ENCODE data around the gene ITGA2B. TPM values are rescaled to one million over a fixed set of nuclear protein-coding genes. Genes with fewer than 3 reads are reported as not detected.

ITGA2B gene
- total and polyA plus RNA-seq, 2 of the 8 experiments (the other 6 are each of a cell fraction or from before 2014, with no cell fraction given) = 6.9 to 12.3 TPM

DNA sequence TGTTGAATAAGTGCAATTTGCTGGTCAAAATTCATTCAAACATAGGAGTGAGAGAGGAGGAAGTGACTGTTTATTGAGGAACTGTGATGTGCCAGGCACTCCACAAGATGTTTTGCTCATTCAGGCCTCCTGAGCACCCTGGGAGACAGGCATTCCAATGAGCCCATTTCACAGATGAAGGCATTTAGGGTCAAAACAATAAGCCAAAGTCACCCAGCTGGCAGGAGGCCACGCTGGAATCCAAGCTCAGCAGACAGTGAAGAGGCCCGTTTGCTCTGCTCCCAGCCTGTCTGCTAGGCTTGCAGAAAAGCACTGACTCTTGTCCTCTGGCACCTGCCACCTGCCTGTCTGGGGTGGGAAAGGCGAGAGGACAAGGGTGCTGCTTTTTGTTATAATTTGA is 54.7 kb downstream of the ITGA2B start:
- TF ChIP-seq CREB1 (IDR thresholded peaks at IDR 0.05) = no peak
- no peak for TF ChIP-seq ZNF274 (IDR thresholded peaks at IDR 0.05; ENCODE audit: borderline replicate concordance, extremely low read depth, low read length)
- TF ChIP-seq BRCA1 (IDR thresholded peaks at IDR 0.05; ENCODE audit: low read depth, low read length) = no peak
- 0 out of 2 replicates have a peak, but pooled peaks have one; percentile 7 for TF ChIP-seq TEAD4 (IDR thresholded peaks at IDR 0.05; ENCODE audit: low read depth, low read length)
- TF ChIP-seq ASH2L (IDR thresholded peaks at IDR 0.05; ENCODE audit: low read length) = no peak
- no peak for TF ChIP-seq JUND (IDR thresholded peaks at IDR 0.05; ENCODE audit: low read length)
- no peak for TF ChIP-seq POU5F1 (IDR thresholded peaks at IDR 0.05; ENCODE audit: low read depth, low read length)
- TF ChIP-seq KDM1A (IDR thresholded peaks at IDR 0.05; ENCODE audit: borderline replicate concordance, low read length) = peak; percentile 74
- no peak for TF ChIP-seq EP300 (IDR thresholded peaks at IDR 0.05; ENCODE audit: borderline replicate concordance in 1 of 2, low read depth in 2 of 2, low read length in 2 of 2)
- H3K4ac ChIP-seq (replicated peaks; ENCODE audit: insufficient read length, low read depth, low read length) = no peak overlapping the region
- H3K14ac ChIP-seq (ENCODE audit: insufficient read length) = no peak overlapping the region
- H3K36me3 ChIP-seq (ENCODE audit: control insufficient read depth in 2 of 4, insufficient read depth in 4 of 4, low read length in 3 of 4) = no peaks in the 10 kb centered on the region
- no peak overlapping the region for H2BK120ac ChIP-seq (replicated peaks; ENCODE audit: low read depth, low read length)
- no peak overlapping the region for H4K5ac ChIP-seq (ENCODE audit: insufficient read length, low read depth, low read length)
- H3K56ac ChIP-seq (replicated peaks; ENCODE audit: insufficient read length, low read depth, low read length) = no peak overlapping the region
- H3K4me2 ChIP-seq (ENCODE audit: insufficient read depth in 1 of 2, low read depth in 2 of 2, low read length in 2 of 2) = no peak overlapping the region
- H4K91ac ChIP-seq (replicated peaks; ENCODE audit: insufficient read length, low read length) = no peak overlapping the region
- H2BK20ac ChIP-seq (ENCODE audit: low read length) = no peak overlapping the region
- WGBS, 2 experiments (ENCODE audit: extremely low coverage in 1 of 2, insufficient coverage in 1 of 2, insufficient read length in 1 of 2, insufficient replicate concordance in 2 of 2, low coverage in 1 of 2, low lambda C conversion rate in 2 of 2, missing lambda C conversion rate in 1 of 2) = 60% methylated on average over 3 of the region's 3 CpGs; no CpG with 5 or more reads in 1 of the 2 experiments
- no peak overlapping the region for H2BK15ac ChIP-seq (ENCODE audit: low read length)
- H3K79me1 ChIP-seq (ENCODE audit: low read depth, low read length) = no peaks in the 10 kb centered on the region
- no peaks in the 10 kb centered on the region for H4K20me1 ChIP-seq (replicated peaks in 1 of 2; ENCODE audit: control insufficient read depth in 1 of 2, insufficient read depth in 2 of 2, low read length in 2 of 2)
- no peak overlapping the region for H2AFZ ChIP-seq (ENCODE audit: low read length)
- DNase-seq (ENCODE audit: low read depth in 1 of 2, low spot score in 2 of 2) (no peak), FAIRE-seq (no peak)
- no peak overlapping the region for H3K18ac ChIP-seq (ENCODE audit: extremely low read depth, low read length)
- peaks cover 0 to 2% (median 2%) of the 10 kb centered on the region in 4 experiments; a peak in 5 of 7 replicates for H3K4me1 ChIP-seq (replicated peaks in 1 of 4; ENCODE audit: control insufficient read depth in 3 of 4, insufficient read depth in 4 of 4, low read length in 3 of 4)
- H2AK5ac ChIP-seq (ENCODE audit: low read depth, low read length) = no peak overlapping the region
- H2BK5ac ChIP-seq (ENCODE audit: low read depth, low read length) = no peak overlapping the region
- H2BK12ac ChIP-seq (ENCODE audit: low read depth, low read length) = no peak overlapping the region
- no peak overlapping the region for H3K9ac ChIP-seq (replicated peaks in 1 of 4; ENCODE audit: extremely low read depth in 1 of 4, low read depth in 3 of 4, low read length in 3 of 4)
- H3K9me3 ChIP-seq (ENCODE audit: insufficient read depth in 2 of 2, low read depth in 1 of 2, low read length in 1 of 2) = no peaks in the 10 kb centered on the region
- H3K23ac ChIP-seq (ENCODE audit: insufficient read length) = no peak overlapping the region
- H3K79me2 ChIP-seq (ENCODE audit: control insufficient read depth in 1 of 2, insufficient read depth in 2 of 2, low read length in 2 of 2) = no peaks in the 10 kb centered on the region
- H3K23me2 ChIP-seq (ENCODE audit: low read depth, low read length) = no peaks in the 10 kb centered on the region
- no peak overlapping the region for H3K4me3 ChIP-seq (ENCODE audit: extremely low read depth in 1 of 4, insufficient read depth in 2 of 4, low read depth in 3 of 4, low read length in 4 of 4)
- peaks cover 0 to 2% (median under 1%) of the 10 kb centered on the region in 4 experiments; a peak in 1 of 7 replicates for H3K27me3 ChIP-seq (replicated peaks in 1 of 4; ENCODE audit: control insufficient read depth in 3 of 4, extremely low read depth in 1 of 4, insufficient read depth in 3 of 4, low read length in 3 of 4)
- ChIA-PET POLR2A (ENCODE audit: partially characterized antibody) (interaction anchor here (0.7 to 2.1 kb wide), 4 partner anchors 18 to 120 kb away, joined by 3 to 5 read pairs (median 3); no protein-coding TSS in a partner anchor), CTCF (ENCODE audit: partially characterized antibody) (interaction anchor here (0.6 to 11.0 kb wide), 7 partner anchors 10 to 184 kb away, joined by 3 to 158 read pairs (median 8); partner anchors contain the start of gene GRN)
- H4K8ac ChIP-seq (ENCODE audit: extremely low read depth, insufficient read depth, low read length) = no peak overlapping the region
- H3K27ac ChIP-seq (ENCODE audit: low read depth, low read length) = no peak overlapping the region
